Heart left ventricle (tissue), 16 donors: Measurements from ENCODE around the gene FAM89A. TPM values are rescaled to one million over a fixed set of nuclear protein-coding genes. Genes with fewer than 3 reads are reported as not detected.

Experiments
- ATAC-seq, 4 donors: fragments of 200-7000 bp; cut with Tn5 transposase; one replicate each; pipeline ENCODE4 v1.9.1; 2020 to 2022; ENCODE audit warnings: moderate library complexity in 4 of 4, mild to moderate bottlenecking in 3 of 4, moderate number of reproducible peaks in 1 of 4
- DNase-seq, 5 donors: peaks; one replicate each; pipeline ENCODE4 v3.0.0-alpha.2; 2020
- H3K27ac ChIP-seq, 12 donors: fragments of 200-600 bp; sonication (generic) in 4 of 12; one replicate each; pipeline versions ENCODE4 v1.5.0 to v1.8.0; 2016 to 2022; ENCODE audit warnings: mild to moderate bottlenecking in 2 of 12
- H3K27me3 ChIP-seq, 9 donors: fragments of 200-600 bp; sonication (generic) in 2 of 9; one replicate each; pipeline versions ENCODE4 v1.5.1 to v1.8.0; 2016 to 2022; ENCODE audit warnings: mild to moderate bottlenecking in 3 of 9
- H3K36me3 ChIP-seq, 9 donors: fragments of 200-600 bp; sonication (generic) in 2 of 9; one replicate each; pipeline versions ENCODE4 v1.5.0 to v1.8.0; 2018 to 2022; ENCODE audit warnings: mild to moderate bottlenecking in 2 of 9
- H3K4me1 ChIP-seq, 12 donors: fragments of 200-600 bp; sonication (generic) in 4 of 12; one replicate each; pipeline versions ENCODE4 v1.5.0 to v1.8.0; 2016 to 2022; ENCODE audit warnings: mild to moderate bottlenecking in 3 of 12
- H3K4me3 ChIP-seq, 12 donors: fragments of 200-600 bp; sonication (generic) in 4 of 12; one replicate each; pipeline versions ENCODE4 v1.5.0 to v1.8.0; 2017 to 2022; ENCODE audit warnings: mild to moderate bottlenecking in 9 of 12, moderate library complexity in 4 of 12
- H3K9me3 ChIP-seq, 12 donors: fragments of 200-600 bp; sonication (generic) in 4 of 12; one replicate each; pipeline versions ENCODE4 v1.5.0 to v1.8.0; 2016 to 2022; ENCODE audit warnings: mild to moderate bottlenecking in 1 of 12
- POLR2A ChIP-seq, 2 donors: fragments of 450-650 bp; IDR thresholded peaks; one replicate each; pipeline ENCODE4 v1.6.1; 2017; ENCODE audit warnings: antibody characterized with exemption in 2 of 2, mild to moderate bottlenecking in 2 of 2, moderate library complexity in 2 of 2
- WGBS, 4 donors: extraction: QIAGEN DNeasy Blood & Tissue Kit in 2 of 4; methylation state at CpG; one replicate each; pipeline versions ENCODE4 v1.1.5 to v1.1.7; 2013 to 2018; 5-methylcytosine and 5-hydroxymethylcytosine counted together
- intact Hi-C, 10 donors: fragments of 100-400 bp; cut with DNase I; formaldehyde crosslinking; loops; one replicate each; pipeline versions ENCODE4 v1.11.1 to v1.14.2; 2022
- long read RNA-seq, 3 donors: library from polyadenylated mRNA; unstranded; transcript quantifications; one replicate each; pipeline ENCODE4 v2.0.0, GENCODE V29; 2020 to 2021
- polyA plus RNA-seq, 2 donors: library from polyadenylated mRNA; stranded (reverse); fragments of 200-250 nt; gene quantifications; one replicate each; pipeline ENCODE4 v1.2.3, GENCODE V29; 2013
- total RNA-seq, 9 donors: library from RNA; depleted of rRNA in 2 of 9; stranded (reverse); fragments of >200 nt in 2 of 9; fragmentation: NEBNext Ultra II Directional in 3 of 9; extraction: Animal tissue kit (Norgen Biotek cat#: 25700) in 3 of 9; gene quantifications; one replicate each; pipeline versions ENCODE4 v1.1.0 to v1.2.4, GENCODE V29; 2016 to 2023
- TF ChIP-seq, protein P1 (sequence below), 12 donors: fragments of 200-600 bp; sonication (generic) in 4 of 12; IDR thresholded peaks; one replicate each; pipeline versions ENCODE4 v1.5.0 to v1.8.0; 2018 to 2022; ENCODE audit warnings: antibody characterized with exemption in 12 of 12, mild to moderate bottlenecking in 5 of 12
- donor health status: ischemic (EF 13 %, LVEDD 7.1; RV severe dilation, severe dysfunction).
- donor health status: healthy with polysubstance abuse.
- donor health status: DM: no; HTN: yes; CAD: no.
- donor health status: DM: no; HTN: no; CAD: no.
- donor health status: ischemic (EF 25% LVEDD 6.9; RV normal size, moderate dysfunction).
- donor health status: ischemic (EF 25% LVEDD 5.7; RV mildly dilated, moderate dysfunction).
- donor health status: healthy.
- donor health status: DM: yes; HTN: yes; CAD: no.
- donor health status: ischemic (EF 35%, LVEDD 5.7; RV mildly dilated, moderate dysfunction).
- donor health status: nonischemic (EF 11% LVEDD 7.7; RV severe dilation, severe dysfunction).
- donor health status: DM: yes; HTN: yes; CAD: no.
- donor health status: PGD.
- donor health status: ischemic (EF 29% LVEDD 5.4; RV normal size, mild dysfunction).
- donor health status: nonischemic (EF 23%, LVEDD 6.1; RV moderate dilation, normal function).

Gene FAM89A
- total RNA-seq (10 to 100 TPM in 3 of 9 donors, 1 to 10 TPM in 6; 3.8 to 11.5 (median 7.0) TPM), polyA plus RNA-seq (1 to 10 TPM; 4.2 to 5.5 TPM)
- long read RNA-seq, donor 1, transcript FAM89A-201 (2 exons, 1,495 nt), result major isoform, 19 of 20 reads
- long read RNA-seq, donor 1, partial matches to known transcripts, result 0 of 20 reads
- long read RNA-seq, donor 1, other reads (novel, unspliced or antisense), result 1 of 20 reads
- long read RNA-seq, donor 2, result 0 reads
- long read RNA-seq, donor 3, transcript FAM89A-201 (2 exons, 1,495 nt), result major isoform, 12 of 13 reads
- long read RNA-seq, donor 3, partial matches to known transcripts, result 0 of 13 reads
- long read RNA-seq, donor 3, other reads (novel, unspliced or antisense), result 1 of 13 reads

DNA sequence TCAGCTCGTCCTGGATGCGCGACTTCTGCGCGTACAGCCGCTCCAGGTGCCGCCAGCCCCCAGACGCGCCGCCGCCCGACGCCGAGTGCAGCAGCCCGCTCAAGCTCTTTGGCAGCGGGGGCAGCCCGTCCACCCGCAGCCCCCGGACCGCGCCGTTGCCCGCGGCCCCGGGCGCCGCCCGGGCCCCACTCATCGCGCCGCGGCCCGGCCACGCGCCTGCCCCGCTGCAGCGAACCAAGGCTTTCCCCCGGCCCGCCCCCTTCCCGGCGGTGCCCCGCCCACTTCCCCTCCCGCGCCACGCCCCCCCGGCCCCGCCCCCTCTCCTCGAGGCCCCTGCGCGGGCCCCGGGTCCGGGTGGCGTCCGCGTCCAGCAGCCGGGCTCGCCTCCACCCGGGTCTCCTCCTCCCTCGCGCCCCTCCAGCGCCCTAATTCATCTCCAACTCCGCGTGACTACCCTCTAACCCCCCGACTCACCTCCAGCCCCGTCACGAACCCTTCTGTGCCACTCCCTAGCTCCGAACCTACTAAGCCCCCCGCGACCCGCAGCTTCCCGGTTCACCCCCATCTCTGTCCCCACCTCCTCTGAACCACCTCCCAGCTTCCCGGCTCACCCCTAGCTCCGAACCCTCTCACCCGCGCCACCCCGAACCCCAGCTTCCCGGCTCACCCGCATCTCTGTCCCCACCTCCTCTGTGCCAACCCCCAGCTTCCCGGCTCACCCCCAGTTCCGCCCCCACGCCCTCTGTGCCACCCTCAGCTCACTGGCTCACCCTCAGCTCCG, at the start of gene FAM89A:
Gene FAM89A, minus strand, starts transcription at position 236 of the 781 bp plus-strand sequence. Its CDS starts 43 bp downstream, at position 193.
- Histone ChIP-seq H3K9me3 (peaks cover 0 to 12% (median 5%) of the 10 kb centered on the region in 12 donors), H3K4me1 (peaks cover 0 to 36% (median 14%) of the 10 kb centered on the region in 12 donors), H3K27ac (peak within 1 kb of the TSS; percentile 39 to 79 (median 71)), H3K4me3 (peak within 1 kb of the TSS; percentile 60 to 95 (median 76)), H3K27me3 (peaks cover 0 to 27% (median 4%) of the 10 kb centered on the region in 9 donors), H3K36me3 (no peaks in the 10 kb centered on the region)
- 2 to 4% (median 2%) methylated on average over 48 to 82 of the region's 82 CpGs for WGBS, 4 donors
- intact Hi-C loops, result no loop called here
- peak; percentile 59 to 81 (median 68) for DNase-seq
- peak; percentile 47 to 88 (median 79) for ATAC-seq
- peak in 1 of 2 donors; percentile 21 for TF ChIP-seq POLR2A (IDR thresholded peaks at IDR 0.05)
- TF ChIP-seq, protein P1, sequence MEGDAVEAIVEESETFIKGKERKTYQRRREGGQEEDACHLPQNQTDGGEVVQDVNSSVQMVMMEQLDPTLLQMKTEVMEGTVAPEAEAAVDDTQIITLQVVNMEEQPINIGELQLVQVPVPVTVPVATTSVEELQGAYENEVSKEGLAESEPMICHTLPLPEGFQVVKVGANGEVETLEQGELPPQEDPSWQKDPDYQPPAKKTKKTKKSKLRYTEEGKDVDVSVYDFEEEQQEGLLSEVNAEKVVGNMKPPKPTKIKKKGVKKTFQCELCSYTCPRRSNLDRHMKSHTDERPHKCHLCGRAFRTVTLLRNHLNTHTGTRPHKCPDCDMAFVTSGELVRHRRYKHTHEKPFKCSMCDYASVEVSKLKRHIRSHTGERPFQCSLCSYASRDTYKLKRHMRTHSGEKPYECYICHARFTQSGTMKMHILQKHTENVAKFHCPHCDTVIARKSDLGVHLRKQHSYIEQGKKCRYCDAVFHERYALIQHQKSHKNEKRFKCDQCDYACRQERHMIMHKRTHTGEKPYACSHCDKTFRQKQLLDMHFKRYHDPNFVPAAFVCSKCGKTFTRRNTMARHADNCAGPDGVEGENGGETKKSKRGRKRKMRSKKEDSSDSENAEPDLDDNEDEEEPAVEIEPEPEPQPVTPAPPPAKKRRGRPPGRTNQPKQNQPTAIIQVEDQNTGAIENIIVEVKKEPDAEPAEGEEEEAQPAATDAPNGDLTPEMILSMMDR (IDR thresholded peaks at IDR 0.05), result no peak

DNA sequence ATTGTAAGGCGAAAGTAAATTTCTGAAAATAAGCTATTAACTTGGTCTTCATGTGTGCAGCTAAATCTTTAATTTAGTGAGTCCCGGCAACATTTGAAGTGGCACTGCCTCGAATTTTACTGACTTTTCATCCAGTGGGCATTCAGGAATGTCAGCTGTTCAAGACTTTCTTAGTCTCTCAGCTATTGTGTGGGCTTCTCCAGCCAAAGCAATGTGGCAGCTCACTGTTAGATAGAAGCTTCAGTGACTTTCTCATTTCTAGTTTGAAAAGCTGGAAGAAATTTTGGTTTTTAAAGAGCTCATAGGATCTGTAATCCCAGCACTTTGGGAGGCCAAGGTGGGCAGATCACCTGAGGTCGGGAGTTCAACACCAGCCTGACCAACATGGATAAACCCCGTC, 44.3 kb upstream of the FAM89A start:
- Histone ChIP-seq H3K27ac (no peak overlapping the region), H3K36me3 (no peaks in the 10 kb centered on the region), H3K27me3 (no peaks in the 10 kb centered on the region), H3K4me3 (no peak overlapping the region), H3K4me1 (no peaks in the 10 kb centered on the region), H3K9me3 (no peaks in the 10 kb centered on the region)
- no peak for TF ChIP-seq POLR2A (IDR thresholded peaks at IDR 0.05)
- ATAC-seq, result no peak
- DNase-seq, result no peak
- intact Hi-C loops, result no loop called here
- WGBS, 4 donors, result 78 to 85% (median 80%) methylated on average over 5 of the region's 5 CpGs

DNA sequence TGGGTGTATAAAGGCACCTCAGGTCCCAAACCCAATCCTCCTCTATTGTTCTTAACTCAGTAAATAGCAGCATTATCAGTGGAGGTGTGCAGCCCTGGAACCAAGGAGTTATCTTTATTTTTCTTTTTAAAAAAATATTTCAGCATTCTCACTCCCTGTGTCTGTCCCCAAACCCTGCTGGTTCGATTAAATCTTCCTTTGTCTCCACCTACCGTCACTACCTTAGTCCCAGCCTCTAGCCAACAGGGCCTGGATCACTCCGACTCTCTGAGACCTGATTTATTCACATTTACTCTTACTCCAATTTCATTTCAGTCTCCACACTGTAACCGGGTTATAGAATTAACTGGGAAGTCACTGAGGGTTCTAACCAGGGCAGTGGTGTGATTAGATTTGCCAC, 39.1 kb upstream of the FAM89A start:
- intact Hi-C loops, result loop anchor here in 1 of 10 donors (10.0 kb wide), 1 partner anchor 54 kb away; no protein-coding TSS in a partner anchor
- ATAC-seq (no peak), DNase-seq (no peak)
- Histone ChIP-seq H3K36me3 (no peaks in the 10 kb centered on the region), H3K27me3 (no peaks in the 10 kb centered on the region), H3K4me1 (no peaks in the 10 kb centered on the region), H3K9me3 (peaks cover 0 to 3% (median 0%) of the 10 kb centered on the region in 12 donors), H3K4me3 (no peak overlapping the region), H3K27ac (no peak overlapping the region)
- TF ChIP-seq, protein P1 (IDR thresholded peaks at IDR 0.05), result no peak
- TF ChIP-seq POLR2A (IDR thresholded peaks at IDR 0.05), result no peak
- 82 to 93% (median 87%) methylated on average over 4 of the region's 4 CpGs for WGBS, 4 donors

DNA sequence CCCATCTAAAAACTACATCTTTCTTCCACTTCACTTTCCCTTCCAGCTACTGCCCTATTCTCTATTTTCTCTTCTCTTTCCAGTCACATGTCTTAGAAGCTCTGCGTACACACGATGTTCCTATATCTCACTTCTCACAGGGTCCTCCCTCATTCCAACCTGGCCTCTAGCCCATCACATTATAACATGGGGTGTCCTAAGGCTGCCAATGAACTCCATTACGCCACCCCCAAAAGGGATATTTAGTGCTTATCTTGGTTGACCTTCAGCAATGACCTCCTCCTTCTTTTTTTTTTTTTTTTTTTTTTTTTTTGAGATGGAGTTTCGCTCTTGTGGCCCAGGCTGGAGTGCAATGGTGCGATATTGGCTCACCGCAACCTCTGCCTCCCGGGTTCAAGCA, 38.2 kb upstream of the FAM89A start:
- Histone ChIP-seq H3K27me3 (no peaks in the 10 kb centered on the region), H3K4me1 (peaks cover 0 to under 1% (median 0%) of the 10 kb centered on the region in 12 donors), H3K36me3 (no peaks in the 10 kb centered on the region), H3K27ac (no peak overlapping the region), H3K4me3 (no peak overlapping the region), H3K9me3 (peaks cover 0 to 3% (median 0%) of the 10 kb centered on the region in 12 donors)
- WGBS, 4 donors, result 89 to 94% (median 93%) methylated on average over 7 of the region's 7 CpGs
- intact Hi-C loops, result loop anchor here in 1 of 10 donors (10.0 kb wide), 1 partner anchor 53 kb away; no protein-coding TSS in a partner anchor
- no peak for DNase-seq
- TF ChIP-seq POLR2A (IDR thresholded peaks at IDR 0.05), result no peak
- TF ChIP-seq, protein P1 (IDR thresholded peaks at IDR 0.05), result no peak
- no peak for ATAC-seq
